ENCODE data around the gene RPIA. TPM values are rescaled to one million over a fixed set of nuclear protein-coding genes. Genes with fewer than 3 reads are reported as not detected.

The RPIA gene
- polyA plus RNA-seq, 1 experiment: 10.9 TPM

- POLR2A ChIA-PET: no interaction called here
- H3K27me3 ChIP-seq (ENCODE audit: control insufficient read depth, insufficient read depth, low read length): no peaks in the 10 kb centered on the region
Measured at GRCh38 chr2:88690591-88691338, 708 bp upstream of the RPIA start.

GRCh38 chr2:88692187-88692586 is 714 bp downstream of the RPIA start:
- DNase-seq (ENCODE audit: low read depth, low spot score): no peak
- POLR2A ChIA-PET: interaction anchor here (0.7 kb wide), 1 partner anchor 92 kb away, joined by 3 read pairs; no protein-coding TSS in a partner anchor

More at GRCh38 chr2:88690591-88691338, 708 bp upstream of the RPIA start:
- peak; percentile 15; the same call in 1 of the 2 replicates for TF ChIP-seq CTCF (IDR thresholded peaks at IDR 0.05; ENCODE audit: low read depth, low read length)
- no peak for DNase-seq (ENCODE audit: low read depth, low spot score)
- H3K4me3 ChIP-seq (ENCODE audit: low read depth, low read length): peak overlapping the region; percentile 97
- H3K9me3 ChIP-seq (ENCODE audit: control insufficient read depth, insufficient read depth, low read length): peaks cover 3% of the 10 kb centered on the region; the same call in 1 of the 2 replicates
- CTCF ChIA-PET: interaction anchor here (0.7 to 1.0 kb wide), 2 partner anchors 14 to 43 kb away, joined by 3 read pairs; no protein-coding TSS in a partner anchor
- H3K27ac ChIP-seq (ENCODE audit: low read depth, low read length): peak overlapping the region; percentile 31

DNA sequence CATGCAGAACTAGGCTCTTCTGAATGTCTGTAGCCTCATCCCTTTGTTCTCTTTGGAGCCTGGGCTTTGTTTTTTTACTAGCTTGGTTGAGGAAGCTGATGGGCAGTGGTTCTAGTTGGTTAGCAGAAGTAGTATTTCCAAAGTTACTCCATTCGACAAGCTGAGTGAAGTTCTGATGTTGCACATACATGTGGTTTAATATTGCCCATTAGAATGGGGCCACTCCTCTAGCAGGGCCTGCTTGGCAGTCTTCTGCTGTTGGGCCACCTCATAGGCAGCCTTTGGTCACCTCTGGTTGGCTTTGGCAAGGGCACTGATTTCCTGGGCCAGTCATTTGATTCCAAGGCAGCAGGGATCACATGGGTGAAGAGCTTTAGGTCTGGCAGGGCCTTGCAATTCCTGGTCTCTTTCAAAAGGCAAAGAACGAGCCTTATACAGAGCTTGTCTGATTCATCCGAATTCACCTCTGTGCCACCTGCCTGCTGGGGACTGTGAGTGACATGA is 2.5 kb downstream of the RPIA start:
- TF ChIP-seq CTCF (IDR thresholded peaks at IDR 0.05; ENCODE audit: low read depth, low read length): no peak
- ChIA-PET CTCF (interaction anchor here (0.6 to 4.2 kb wide), 5 partner anchors 21 to 502 kb away, joined by 3 to 33 read pairs (median 6); no protein-coding TSS in a partner anchor), POLR2A (no interaction called here)
- no peaks in the 10 kb centered on the region for H3K27me3 ChIP-seq (ENCODE audit: control insufficient read depth, insufficient read depth, low read length)
- no peak overlapping the region for H3K27ac ChIP-seq (ENCODE audit: low read depth, low read length)
- peaks cover 3% of the 10 kb centered on the region; the same call in 1 of the 2 replicates for H3K9me3 ChIP-seq (ENCODE audit: control insufficient read depth, insufficient read depth, low read length)
- DNase-seq (ENCODE audit: low read depth, low spot score): no peak
- no peak overlapping the region for H3K4me3 ChIP-seq (ENCODE audit: low read depth, low read length)

More at GRCh38 chr2:88692187-88692586, 714 bp downstream of the RPIA start:
- CTCF ChIA-PET: interaction anchor here (0.6 to 4.2 kb wide), 11 partner anchors 9 to 637 kb away, joined by 3 to 33 read pairs (median 4); no protein-coding TSS in a partner anchor
- H3K27me3 ChIP-seq (ENCODE audit: control insufficient read depth, insufficient read depth, low read length): no peaks in the 10 kb centered on the region
- no peak for TF ChIP-seq CTCF (IDR thresholded peaks at IDR 0.05; ENCODE audit: low read depth, low read length)
- H3K9me3 ChIP-seq (ENCODE audit: control insufficient read depth, insufficient read depth, low read length): peaks cover 3% of the 10 kb centered on the region; the same call in 1 of the 2 replicates
- peak overlapping the region; percentile 90 for H3K4me3 ChIP-seq (ENCODE audit: low read depth, low read length)
- H3K27ac ChIP-seq (ENCODE audit: low read depth, low read length): peak overlapping the region; percentile 80

- ChIA-PET CTCF (interaction anchor here (1.1 to 1.3 kb wide), 3 partner anchors 11 to 44 kb away, joined by 3 read pairs; no protein-coding TSS in a partner anchor), POLR2A (no interaction called here)
- Histone ChIP-seq H3K4me3 (ENCODE audit: low read depth, low read length) (no peak overlapping the region), H3K9me3 (ENCODE audit: control insufficient read depth, insufficient read depth, low read length) (peaks cover 3% of the 10 kb centered on the region; the same call in 1 of the 2 replicates), H3K27ac (ENCODE audit: low read depth, low read length) (no peak overlapping the region), H3K27me3 (ENCODE audit: control insufficient read depth, insufficient read depth, low read length) (no peaks in the 10 kb centered on the region)
- no peak for DNase-seq (ENCODE audit: low read depth, low spot score)
- TF ChIP-seq CTCF (IDR thresholded peaks at IDR 0.05; ENCODE audit: low read depth, low read length): no peak
Measured at GRCh38 chr2:88696611-88697010, 5.1 kb downstream of the RPIA start.

Data from AG04450 (cell line).